Right renal pelvis (tissue), 4 donors: Measurements from ENCODE around the gene NOTO. TPM values are rescaled to one million over a fixed set of nuclear protein-coding genes. Genes with fewer than 3 reads are reported as not detected.

Experiments
- DNase-seq, 4 donors: peaks; one replicate each; pipeline ENCODE4 v3.0.0-alpha.2; 2013; ENCODE audit warnings: low read depth in 4 of 4, low spot score in 3 of 4, missing footprints in 1 of 4
- polyA plus RNA-seq, 4 donors: library from polyadenylated mRNA; unstranded; fragments of 120-200 nt; gene quantifications; one replicate each; pipeline ENCODE4 v1.2.1, GENCODE V29; 2013; ENCODE audit not compliant: insufficient read length in 4 of 4

The NOTO gene
- polyA plus RNA-seq, 4 donors, result 0.05 TPM; not detected in 3

DNA sequence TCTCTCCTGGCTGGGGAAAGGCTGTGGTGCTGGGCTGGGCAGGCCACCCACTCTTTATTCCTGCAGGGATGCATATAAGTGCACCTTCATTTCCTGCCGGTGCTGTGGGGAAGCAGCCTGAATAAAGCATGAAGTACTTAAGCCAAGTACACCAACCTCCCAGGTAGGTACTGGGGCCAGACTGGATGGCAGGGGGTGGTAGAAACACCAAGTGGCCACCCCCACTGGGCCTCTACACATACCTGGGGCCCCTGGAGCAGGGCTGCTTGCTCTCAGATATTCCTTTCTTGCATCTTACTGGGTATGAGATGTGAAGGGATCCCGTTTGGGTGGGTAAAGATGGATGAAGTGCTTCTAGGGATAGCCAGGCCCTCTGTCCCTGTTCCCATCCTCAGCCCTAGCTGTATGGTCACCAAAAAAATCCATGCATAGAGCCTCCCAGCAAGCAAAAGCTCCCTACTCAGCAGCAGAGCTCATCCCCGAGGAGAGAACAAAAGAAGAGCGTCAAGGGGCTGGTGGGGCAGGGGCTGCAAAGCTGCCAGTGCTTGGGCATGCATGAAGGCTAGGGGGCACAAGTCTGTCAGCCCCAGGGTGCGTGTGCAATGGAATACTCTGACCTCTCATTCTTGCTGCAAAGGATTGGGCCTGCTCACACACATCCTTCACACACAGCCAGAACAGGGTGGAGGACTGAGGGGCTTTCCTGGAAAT is 53.7 kb downstream of the NOTO start:
- no peak for DNase-seq

DNA sequence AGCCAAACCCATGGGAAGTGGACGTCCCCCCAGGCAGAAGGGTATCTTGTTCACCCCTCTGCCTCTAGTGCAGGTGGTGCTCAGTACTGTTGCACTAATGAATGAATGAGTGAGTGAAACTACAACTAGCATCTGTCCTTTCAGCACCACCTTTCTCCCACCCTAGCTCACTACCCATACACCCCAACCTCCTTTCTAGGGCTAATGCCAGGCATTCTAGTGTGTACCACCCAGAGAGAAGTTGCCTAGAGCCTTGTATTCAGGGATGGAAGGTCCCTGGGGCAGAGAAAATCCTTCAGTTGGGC is 54.2 kb downstream of the NOTO start:
- DNase-seq, result no peak

DNA sequence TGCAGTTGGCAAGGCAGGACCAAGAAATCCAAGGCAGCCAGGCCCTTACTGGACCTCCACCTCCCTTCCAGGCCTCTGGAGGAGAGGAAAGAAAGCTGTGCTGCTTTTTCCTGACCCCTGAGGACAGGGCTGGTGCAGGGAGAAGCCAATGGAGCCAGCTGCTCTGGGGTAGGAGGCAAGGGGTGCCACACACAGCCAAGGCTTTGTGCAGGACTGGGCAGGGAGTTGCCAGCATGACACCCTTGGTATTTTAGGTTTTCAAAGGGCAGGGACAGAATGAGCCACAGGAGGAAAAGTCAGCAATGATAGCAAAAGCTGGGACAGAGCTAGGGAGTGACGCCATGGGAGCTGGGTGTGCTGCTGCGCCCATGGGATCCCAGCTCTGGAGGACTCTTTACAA is 54.6 kb downstream of the NOTO start:
- no peak for DNase-seq

DNA sequence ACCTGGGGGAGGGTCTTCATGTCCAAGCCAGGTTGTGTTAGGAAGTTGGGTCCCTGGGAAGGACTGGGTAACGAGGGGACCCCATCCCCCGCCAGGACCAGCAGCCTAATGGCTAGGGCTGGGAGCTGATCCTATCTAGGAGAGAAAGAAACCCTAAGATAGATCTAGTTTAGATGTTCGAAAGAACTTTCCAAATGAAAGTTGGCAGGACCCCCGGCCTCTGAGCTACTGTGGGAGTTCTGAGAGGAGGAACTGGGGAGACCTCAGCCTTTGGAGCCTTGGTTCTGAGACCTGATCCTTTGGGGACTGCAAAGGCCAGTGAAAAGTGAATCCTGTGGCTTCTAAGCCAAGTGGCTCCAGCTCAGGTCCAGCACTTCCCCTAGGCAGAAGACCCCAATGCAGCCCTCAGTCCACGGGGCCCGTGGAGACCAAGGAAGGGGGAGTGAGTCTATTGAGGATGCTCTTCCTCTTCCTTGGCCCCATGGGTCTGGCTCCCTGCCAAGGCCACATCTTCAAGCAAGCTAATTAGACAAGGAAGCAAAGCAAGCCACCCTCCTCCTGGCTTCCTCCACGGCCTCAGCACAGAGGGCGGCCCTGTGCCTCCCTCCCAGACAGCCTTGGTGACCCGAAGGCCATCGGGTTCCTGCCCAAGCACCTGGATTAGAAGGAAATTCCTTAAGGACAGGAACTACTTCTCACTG is 55.2 kb downstream of the NOTO start:
- DNase-seq, result no peak

DNA sequence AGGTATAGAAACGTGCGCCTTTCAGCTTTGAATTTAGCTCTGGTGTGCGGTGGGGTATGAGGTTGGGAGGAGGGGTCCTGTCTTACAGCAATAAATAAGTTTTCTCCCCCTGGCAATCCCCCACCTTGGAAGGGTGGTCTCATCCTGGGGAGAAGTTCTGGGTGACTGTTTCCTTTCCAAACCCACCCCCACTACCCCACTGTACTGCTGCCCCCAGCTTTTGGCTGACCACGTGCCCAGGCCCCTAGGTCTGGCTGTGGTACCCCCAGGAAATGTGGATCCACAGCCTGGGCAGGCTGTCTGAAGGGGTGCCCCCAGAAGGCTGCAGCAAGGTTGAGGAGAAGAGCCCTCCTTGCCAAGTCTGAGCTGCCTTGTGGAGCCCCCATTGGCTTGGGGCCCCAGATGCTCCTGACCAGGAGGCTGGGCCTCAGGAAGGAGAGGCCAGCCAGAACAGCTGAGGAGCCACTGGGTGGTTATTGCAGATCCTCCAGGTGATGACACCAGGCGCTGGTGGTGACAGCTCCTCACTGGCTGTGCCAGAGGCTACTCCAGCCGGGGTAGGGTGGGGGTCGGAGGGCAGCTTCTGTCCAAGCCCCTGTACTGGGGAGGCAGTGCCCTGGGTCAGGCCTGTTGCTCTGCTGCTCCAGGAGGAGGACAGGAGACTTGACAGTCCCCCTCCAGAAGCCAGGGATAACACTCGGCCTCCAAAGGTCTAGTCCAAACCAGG is 56.0 kb downstream of the NOTO start:
- DNase-seq, result no peak

DNA sequence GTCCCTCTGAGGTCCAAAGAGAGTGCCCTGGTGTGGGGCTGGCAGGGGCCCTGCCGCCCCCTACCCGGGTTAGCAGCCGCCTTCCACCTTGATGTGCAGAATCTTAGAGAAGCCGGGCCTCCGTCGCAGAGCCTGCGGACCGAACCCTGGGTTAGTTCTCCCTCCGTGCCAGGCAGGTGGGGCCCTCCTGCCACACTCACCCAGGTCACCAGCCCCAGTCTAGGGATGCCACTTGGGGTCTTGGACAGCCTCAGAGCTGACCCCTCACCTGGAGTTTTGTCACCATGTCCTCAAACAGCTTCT is 56.5 kb downstream of the NOTO start:
- no peak for DNase-seq

DNA sequence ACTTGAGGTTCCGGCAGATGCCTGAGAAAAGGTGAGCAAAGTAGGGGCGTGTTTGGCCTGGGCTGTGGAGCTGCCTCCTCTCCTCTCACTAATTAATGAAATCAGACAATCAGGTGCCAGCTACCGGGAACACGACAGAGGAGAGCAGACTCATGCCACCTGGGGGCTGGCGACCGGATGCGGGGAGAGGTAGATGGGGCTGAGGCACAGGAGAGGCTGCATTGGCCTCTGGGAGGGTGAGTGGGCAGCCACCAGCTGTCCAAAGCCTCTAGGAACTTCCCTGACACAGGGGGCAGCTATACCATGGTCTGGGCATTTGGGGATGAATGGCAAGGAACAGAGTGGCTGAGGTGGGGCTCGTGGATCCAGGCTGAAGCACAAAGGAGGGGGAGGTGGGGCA is 56.9 kb downstream of the NOTO start:
- no peak for DNase-seq

DNA sequence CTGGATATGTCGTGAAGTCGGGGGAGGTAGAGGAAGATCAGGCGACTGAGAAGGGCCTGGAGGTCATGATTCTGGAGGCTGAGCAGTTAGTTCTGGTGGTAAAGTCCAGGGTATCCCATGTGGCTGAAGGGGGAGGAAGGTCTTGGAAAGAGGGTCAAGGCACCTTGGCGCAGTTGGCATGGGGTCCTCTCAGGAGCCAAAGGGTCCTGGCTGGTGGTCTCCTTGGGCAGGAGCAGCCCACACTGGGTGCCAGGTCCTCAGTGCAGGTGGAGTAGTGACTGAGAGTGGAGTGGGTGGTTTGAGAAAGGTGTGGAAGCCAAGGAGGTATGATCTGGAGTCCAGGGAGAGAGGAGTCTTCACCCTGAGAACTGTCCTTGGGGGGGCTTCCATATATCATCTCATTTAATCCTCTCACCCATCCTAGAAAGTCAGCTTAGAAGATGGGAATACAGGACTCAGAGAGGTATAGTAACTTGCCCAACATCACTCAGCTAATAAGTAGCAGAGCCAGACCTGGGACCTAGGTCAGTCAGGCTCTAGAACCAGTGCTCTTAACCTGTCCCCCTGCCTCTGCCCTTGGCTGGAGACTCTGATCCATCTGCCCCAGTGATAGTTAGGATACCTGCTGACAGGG is 57.4 kb downstream of the NOTO start:
- DNase-seq, result no peak

DNA sequence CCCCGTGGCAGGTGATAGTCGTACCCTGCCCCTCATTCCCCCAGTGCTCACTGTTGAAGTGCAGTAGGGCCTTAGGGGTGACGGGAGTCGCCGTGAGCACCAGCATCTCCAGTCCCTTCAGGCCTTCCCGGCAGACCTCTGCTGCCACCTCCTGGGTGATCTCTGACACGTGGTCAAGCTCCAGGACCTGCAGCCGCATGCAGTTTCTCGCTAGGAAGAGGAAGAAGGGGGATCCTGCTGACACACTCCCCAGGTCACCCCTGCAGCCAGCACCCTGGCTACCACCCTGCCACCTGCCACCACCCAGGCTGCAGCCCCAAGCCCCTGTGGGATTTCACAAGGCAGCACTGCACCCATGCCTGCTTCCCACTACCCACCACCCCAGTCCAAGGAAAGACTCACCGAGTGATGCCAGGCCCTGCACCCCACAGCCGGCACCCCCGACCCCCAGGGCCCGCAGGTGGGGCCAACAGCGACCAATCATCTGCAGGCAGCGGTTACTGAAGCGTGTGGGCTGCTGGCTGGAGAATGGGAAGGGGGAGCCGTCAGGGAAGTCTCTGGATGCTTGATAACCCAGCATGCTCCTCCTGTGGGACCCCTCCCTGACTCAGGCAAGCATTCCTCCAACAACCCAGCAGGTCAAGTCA is 58.1 kb downstream of the NOTO start:
- DNase-seq, result no peak

Other genes with a start within 250 kb of the NOTO start
- gene SFXN5, start 130.9 kb upstream of the NOTO start, polyA plus RNA-seq, result 10 to 100 TPM; 25.9 to 32.6 (median 26.9) TPM
- 10 to 100 TPM; 37.8 to 46.5 (median 44.6) TPM for gene RAB11FIP5, start 89.6 kb upstream of the NOTO start, polyA plus RNA-seq
- 10 to 100 TPM; 34.9 to 36.4 (median 35.5) TPM for gene SMYD5, start 11.7 kb downstream of the NOTO start, polyA plus RNA-seq
- 10 to 100 TPM; 13.3 to 17.6 (median 14.9) TPM for gene PRADC1, start 30.7 kb downstream of the NOTO start, polyA plus RNA-seq
- gene CCT7, start 31.7 kb downstream of the NOTO start, polyA plus RNA-seq, result 100 to 1,000 TPM; 246 to 280 (median 257) TPM
- gene FBXO41, start 81.9 kb downstream of the NOTO start, polyA plus RNA-seq, result 1 to 10 TPM; 1.8 to 2.5 (median 1.8) TPM
- gene EGR4, start 91.0 kb downstream of the NOTO start, polyA plus RNA-seq, result not detected
- 10 to 100 TPM; 34.3 to 36.6 (median 35.0) TPM for gene ALMS1, start 183.3 kb downstream of the NOTO start, polyA plus RNA-seq